GM12878 (cell line): Measurements from ENCODE around the gene OXER1. TPM values are rescaled to one million over a fixed set of nuclear protein-coding genes. Genes with fewer than 3 reads are reported as not detected.

Experiments used
- ATAC-seq: fragments of 200-7000 bp; cut with Tn5 transposase; 3 replicates; pipeline ENCODE4 v1.9.1; 2020; ENCODE audit warnings: mild to moderate bottlenecking, moderate library complexity
- BruUV-seq: library from RNA; stranded (reverse); fragments of 400-500 nt; replicated peaks from 2 replicates; lab custom pipeline; 2021; lab: Mats Ljungman, UMichigan
- CTCF ChIA-PET: fragments of 300-600 bp; sonication (Branson Sonifier 250); formaldehyde crosslinking; extraction: SDS; loops from one replicate; lab custom pipeline; 2021; ENCODE audit warnings: inconsistent platforms; lab: Yijun Ruan, JAX
- POLR2A ChIA-PET: fragments of 350-600 bp; formaldehyde crosslinking; extraction: SDS; loops from one replicate; lab custom pipeline; 2021; ENCODE audit warnings: inconsistent platforms; lab: Charles Lee
- RAD21 ChIA-PET: fragments of 300-600 bp; sonication (Branson Sonifier 250); formaldehyde crosslinking; loops from one replicate; lab custom pipeline; 2023; ENCODE audit warnings: antibody characterized with exemption; ENCODE audit not compliant: unreplicated experiment; lab: Charles Lee
- SMC1A ChIA-PET: fragments of 300-600 bp; sonication (Branson Sonifier 250); formaldehyde crosslinking; loops from one replicate; lab custom pipeline; 2023; ENCODE audit not compliant: unreplicated experiment, uncharacterized antibody; lab: Charles Lee
- DNase-seq: peaks from one replicate; pipeline ENCODE4 v3.0.0-alpha.2; 2011; ENCODE audit warnings: low read depth, low spot score
- FAIRE-seq: peaks from 3 replicates; lab custom pipeline; 2011; peaks lifted over from hg19 to GRCh38; lab: Jason Lieb, UNC
- H2AFZ ChIP-seq: 2 replicates; pipeline ENCODE4 v1.6.0; 2011; ENCODE audit warnings: low read depth, low read length, control low read depth; ENCODE audit not compliant: control insufficient read depth
- H3K27ac ChIP-seq: 2 replicates; pipeline ENCODE4 v1.5.1; 2011; ENCODE audit warnings: control low read depth; ENCODE audit not compliant: control insufficient read depth, insufficient read depth
- H3K27me3 ChIP-seq, 2 experiments: replicated peaks in 1 of 2; 2 replicates each; pipeline versions ENCODE4 v1.6.0 to v1.6.1; 2011; ENCODE audit warnings: low read length in 1 of 2; ENCODE audit not compliant: control insufficient read depth in 2 of 2, insufficient read depth in 2 of 2
- H3K36me3 ChIP-seq, 2 experiments: 2 replicates each; pipeline ENCODE4 v1.5.1; 2011; ENCODE audit warnings: low read length in 1 of 2; ENCODE audit not compliant: control insufficient read depth in 2 of 2, insufficient read depth in 2 of 2
- H3K4me1 ChIP-seq: 2 replicates; pipeline ENCODE4 v1.6.1; 2011; ENCODE audit warnings: mild to moderate bottlenecking, low read length, moderate library complexity, mixed read lengths; ENCODE audit not compliant: control insufficient read depth, insufficient read depth
- H3K4me2 ChIP-seq: 2 replicates; pipeline ENCODE4 v1.6.0; 2011; ENCODE audit warnings: control low read depth; ENCODE audit not compliant: control insufficient read depth, insufficient read depth
- H3K4me3 ChIP-seq: fragments of 200-600 bp; sonication (generic); 2 replicates; pipeline ENCODE4 v1.5.1; 2016
- H3K79me2 ChIP-seq: 2 replicates; pipeline ENCODE4 v1.6.0; 2011; ENCODE audit warnings: low read length; ENCODE audit not compliant: control insufficient read depth, insufficient read depth
- H3K9ac ChIP-seq: 2 replicates; pipeline ENCODE4 v1.8.0; 2011; ENCODE audit warnings: low read length, control low read depth, mixed read lengths; ENCODE audit not compliant: control insufficient read depth, insufficient read depth
- H3K9me3 ChIP-seq: replicated peaks from 3 replicates; pipeline ENCODE4 v1.5.1; 2011; ENCODE audit warnings: mild to moderate bottlenecking, low read length; ENCODE audit not compliant: control insufficient read depth, insufficient read depth
- H4K20me1 ChIP-seq: 2 replicates; pipeline ENCODE4 v1.6.0; 2011; ENCODE audit not compliant: control insufficient read depth, insufficient read depth
- CREB1 ChIP-seq: IDR thresholded peaks from 2 replicates; pipeline ENCODE4 v1.6.1; 2012; ENCODE audit warnings: low read depth, mild to moderate bottlenecking, inconsistent platforms
- HDGF ChIP-seq: fragments of 450-650 bp; IDR thresholded peaks from 2 replicates; pipeline ENCODE4 v1.6.1; 2016; ENCODE audit warnings: antibody characterized with exemption
- NFIC ChIP-seq: IDR thresholded peaks from 2 replicates; pipeline ENCODE4 v1.6.1; 2012; ENCODE audit warnings: low read depth, mild to moderate bottlenecking, inconsistent platforms, low read length, moderate library complexity
- NFYB ChIP-seq: IDR thresholded peaks from 2 replicates; pipeline ENCODE4 v1.6.1; 2011; ENCODE audit warnings: low read depth, mild to moderate bottlenecking, low read length, improper control_type of control experiment, moderate library complexity; ENCODE audit not compliant: insufficient read depth
- POLR2AphosphoS5 ChIP-seq: IDR thresholded peaks from 2 replicates; pipeline ENCODE4 v1.6.1; 2011; ENCODE audit warnings: mild to moderate bottlenecking, low read length, inconsistent platforms
- SIN3A ChIP-seq: IDR thresholded peaks from 2 replicates; pipeline ENCODE4 v1.6.1; 2012; ENCODE audit warnings: low read depth, low read length, improper control_type of control experiment
- SMAD5 ChIP-seq: IDR thresholded peaks from 2 replicates; pipeline ENCODE4 v1.6.1; 2016; ENCODE audit warnings: antibody characterized with exemption, low read depth
- SPI1 ChIP-seq: IDR thresholded peaks from 2 replicates; pipeline ENCODE4 v1.6.1; 2011; ENCODE audit warnings: low read depth, mild to moderate bottlenecking, low read length, moderate library complexity, borderline replicate concordance; ENCODE audit not compliant: insufficient read depth
- YY1 ChIP-seq: IDR thresholded peaks from 2 replicates; pipeline ENCODE4 v1.6.1; 2011; ENCODE audit warnings: low read depth, mild to moderate bottlenecking, low read length
- WGBS: methylation state at CpG from one replicate; pipeline ENCODE4 v1.1.6; 2016; ENCODE audit warnings: low lambda C conversion rate; ENCODE audit not compliant: insufficient replicate concordance, insufficient coverage; ENCODE audit errors: missing lambda C conversion rate; 5-methylcytosine and 5-hydroxymethylcytosine counted together
- in situ Hi-C: fragments of 300-500 bp; cut with MboI; formaldehyde crosslinking; loops from 9 replicates; pipeline ENCODE4 v1.14.3; 2018; ENCODE audit warnings: mixed read lengths
- intact Hi-C: fragments of 100-400 bp; cut with micrococcal nuclease; formaldehyde crosslinking; loops from one replicate; pipeline ENCODE4 v1.14.2; 2022; ENCODE audit not compliant: unreplicated experiment
- polyA plus RNA-seq, 11 experiments: library from polyadenylated mRNA; depleted of rRNA in 4 of 11; unstranded in 6 of 11; stranded (reverse) in 5 of 11; fragments of >200 nt; fragmentation: Nextera tagmentation in 4 of 11; fragmentation: Illumina TruSeq in 1 of 11; extraction: Ambion mirVana in 4 of 11; extraction: Trizol in 1 of 11; gene quantifications; 1 replicate in 1 of 11; 2 replicates in 10 of 11; pipeline versions ENCODE4 v1.2.1 to v1.2.3, GENCODE V29; 2011 to 2016; ENCODE audit warnings: inconsistent platforms in 2 of 11, missing spikeins in 2 of 11, low read depth in 1 of 11
- total RNA-seq, 4 experiments: library from RNA; depleted of rRNA in 3 of 4; stranded (reverse); fragments of >200 nt in 3 of 4; fragmentation: Illumina TruSeq in 1 of 4; extraction: Trizol in 1 of 4; gene quantifications; 2 replicates each; pipeline versions ENCODE4 v1.2.1 to v1.2.3, GENCODE V29; 2013 to 2021
- TF ChIP-seq, protein P1 (sequence below), 3 experiments: IDR thresholded peaks in 2 of 3; conservative IDR thresholded peaks in 1 of 3; 2 replicates each; pipeline ENCODE4 v1.5.1; 2011; ENCODE audit warnings: low read depth in 3 of 3, low read length in 3 of 3, mild to moderate bottlenecking in 3 of 3, control low read depth in 2 of 3, moderate library complexity in 2 of 3, inconsistent platforms in 1 of 3, mixed read lengths in 1 of 3; ENCODE audit not compliant: control insufficient read depth in 2 of 3, insufficient read depth in 1 of 3; ENCODE audit errors: extremely low read depth in 1 of 3
- TF ChIP-seq, protein P2 (sequence below): IDR thresholded peaks from 2 replicates; pipeline ENCODE4 v1.6.1; 2012; ENCODE audit warnings: low read depth, low read length, improper control_type of control experiment
- TF ChIP-seq, protein P3 (sequence below): IDR thresholded peaks from 2 replicates; pipeline ENCODE4 v1.6.1; 2012; ENCODE audit warnings: low read length, inconsistent platforms
- TF ChIP-seq, protein P4 (sequence below): fragments of 450-650 bp; IDR thresholded peaks from 2 replicates; pipeline ENCODE4 v1.6.1; 2017; ENCODE audit warnings: mild to moderate bottlenecking, moderate library complexity

The OXER1 gene
- total and polyA plus RNA-seq, 10 of the 15 experiments (the other 5 are each of a cell fraction or from before 2014, with no cell fraction given), result 0.11 to 8.6 (median 3.3) TPM

DNA sequence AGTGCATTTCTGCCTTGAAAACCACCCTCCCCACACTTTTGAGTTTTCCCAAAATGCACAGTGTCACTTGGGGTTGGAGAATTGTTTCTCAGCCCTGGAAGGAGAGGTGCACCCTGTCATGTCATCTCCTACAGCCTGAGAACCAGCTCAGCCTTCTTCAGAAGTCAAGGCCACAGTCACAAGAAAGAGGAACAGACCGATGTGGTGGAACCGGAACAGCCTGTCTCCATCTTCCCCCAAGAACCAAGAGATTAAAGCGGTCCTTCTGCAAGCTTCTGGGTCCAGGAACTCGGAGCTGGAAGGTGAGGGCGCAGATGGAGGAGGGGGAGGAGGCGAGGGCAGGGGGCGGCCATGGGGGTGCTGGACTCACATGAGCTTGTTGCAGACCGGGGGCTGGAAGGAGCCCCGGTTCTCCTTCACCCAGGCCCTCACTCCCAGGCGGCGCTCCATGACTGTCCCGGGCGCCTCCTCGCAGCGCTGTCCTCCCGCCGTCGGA lies 28.2 kb upstream of the OXER1 start (continued):
- TF ChIP-seq SPI1 (peak; percentile 81), POLR2AphosphoS5 (0 out of 2 replicates have a peak, but pooled peaks have one; percentile 22)

DNA sequence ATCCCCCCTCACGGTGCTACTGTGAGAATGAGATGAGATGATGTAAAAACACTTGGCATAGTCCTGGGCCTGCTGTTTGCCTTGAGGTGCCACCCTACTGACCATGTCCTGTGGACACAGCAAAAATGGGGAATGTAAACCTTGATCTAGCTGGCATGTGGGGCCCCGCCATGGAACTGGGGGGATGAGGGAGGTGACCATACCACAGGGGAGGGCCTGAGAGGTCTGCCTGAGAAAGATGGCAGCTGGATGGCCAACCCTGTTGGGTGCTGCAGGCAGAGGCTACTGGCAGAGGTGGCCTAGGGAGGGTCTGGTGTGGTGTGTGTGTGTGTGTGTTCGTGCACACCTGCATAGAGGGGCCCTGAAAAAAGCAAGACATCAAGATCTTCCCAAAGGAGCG lies 27.7 kb upstream of the OXER1 start:
- Histone ChIP-seq H3K36me3 (no peaks in the 10 kb centered on the region; a peak in 1 of 4 replicates), H3K27ac (peak overlapping the region; percentile 99), H3K79me2 (peaks cover 44% of the 10 kb centered on the region), H3K9me3 (no peaks in the 10 kb centered on the region), H3K9ac (peak overlapping the region; percentile 95), H3K27me3 (no peaks in the 10 kb centered on the region), H3K4me1 (peaks cover 28% of the 10 kb centered on the region), H3K4me2 (peak overlapping the region; percentile 85), H3K4me3 (peak overlapping the region; percentile 82), H4K20me1 (no peaks in the 10 kb centered on the region), H2AFZ (no peak overlapping the region; the same call in 1 of the 2 replicates)
- no peak for FAIRE-seq
- SMC1A ChIA-PET, result interaction anchor here (1.3 to 5.8 kb wide), 3 partner anchors 19 to 69 kb away, joined by 7 to 60 read pairs (median 14); no protein-coding TSS in a partner anchor
- BruUV-seq, result no TSS peak
- intact Hi-C loops, result loop anchor here (2.0 to 10.0 kb wide), 4 partner anchors 37 to 427 kb away; partner anchors contain the start of genes COX7A2L and KCNG3
- WGBS, result 85% methylated on average over 4 of the region's 4 CpGs
- DNase-seq, result no peak
- RAD21 ChIA-PET, result interaction anchor here (0.9 to 5.8 kb wide), 7 partner anchors 16 to 154 kb away, joined by 3 to 96 read pairs (median 4); no protein-coding TSS in a partner anchor
- in situ Hi-C loops, result no loop called here
- POLR2A ChIA-PET, result interaction anchor here (0.8 to 1.7 kb wide), 5 partner anchors 12 to 129 kb away, joined by 3 to 13 read pairs (median 3); no protein-coding TSS in a partner anchor
- CTCF ChIA-PET, result interaction anchor here (0.8 to 5.7 kb wide), 4 partner anchors 20 to 69 kb away, joined by 3 to 69 read pairs (median 4); no protein-coding TSS in a partner anchor
- no peak for ATAC-seq
- no peak for TF ChIP-seq NFIC
- TF ChIP-seq, protein P1, sequence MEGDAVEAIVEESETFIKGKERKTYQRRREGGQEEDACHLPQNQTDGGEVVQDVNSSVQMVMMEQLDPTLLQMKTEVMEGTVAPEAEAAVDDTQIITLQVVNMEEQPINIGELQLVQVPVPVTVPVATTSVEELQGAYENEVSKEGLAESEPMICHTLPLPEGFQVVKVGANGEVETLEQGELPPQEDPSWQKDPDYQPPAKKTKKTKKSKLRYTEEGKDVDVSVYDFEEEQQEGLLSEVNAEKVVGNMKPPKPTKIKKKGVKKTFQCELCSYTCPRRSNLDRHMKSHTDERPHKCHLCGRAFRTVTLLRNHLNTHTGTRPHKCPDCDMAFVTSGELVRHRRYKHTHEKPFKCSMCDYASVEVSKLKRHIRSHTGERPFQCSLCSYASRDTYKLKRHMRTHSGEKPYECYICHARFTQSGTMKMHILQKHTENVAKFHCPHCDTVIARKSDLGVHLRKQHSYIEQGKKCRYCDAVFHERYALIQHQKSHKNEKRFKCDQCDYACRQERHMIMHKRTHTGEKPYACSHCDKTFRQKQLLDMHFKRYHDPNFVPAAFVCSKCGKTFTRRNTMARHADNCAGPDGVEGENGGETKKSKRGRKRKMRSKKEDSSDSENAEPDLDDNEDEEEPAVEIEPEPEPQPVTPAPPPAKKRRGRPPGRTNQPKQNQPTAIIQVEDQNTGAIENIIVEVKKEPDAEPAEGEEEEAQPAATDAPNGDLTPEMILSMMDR (IDR thresholded peaks at IDR 0.05 in 2 of 3, conservative IDR thresholded peaks at IDR 0.05 in 1 of 3; ENCODE audit: control insufficient read depth in 2 of 3, extremely low read depth in 1 of 3, insufficient read depth in 1 of 3, low read depth in 3 of 3, low read length in 3 of 3), result no peak
- TF ChIP-seq NFYB, result no peak
- TF ChIP-seq, protein P2, sequence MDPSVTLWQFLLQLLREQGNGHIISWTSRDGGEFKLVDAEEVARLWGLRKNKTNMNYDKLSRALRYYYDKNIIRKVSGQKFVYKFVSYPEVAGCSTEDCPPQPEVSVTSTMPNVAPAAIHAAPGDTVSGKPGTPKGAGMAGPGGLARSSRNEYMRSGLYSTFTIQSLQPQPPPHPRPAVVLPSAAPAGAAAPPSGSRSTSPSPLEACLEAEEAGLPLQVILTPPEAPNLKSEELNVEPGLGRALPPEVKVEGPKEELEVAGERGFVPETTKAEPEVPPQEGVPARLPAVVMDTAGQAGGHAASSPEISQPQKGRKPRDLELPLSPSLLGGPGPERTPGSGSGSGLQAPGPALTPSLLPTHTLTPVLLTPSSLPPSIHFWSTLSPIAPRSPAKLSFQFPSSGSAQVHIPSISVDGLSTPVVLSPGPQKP, result no peak
- TF ChIP-seq, protein P3, sequence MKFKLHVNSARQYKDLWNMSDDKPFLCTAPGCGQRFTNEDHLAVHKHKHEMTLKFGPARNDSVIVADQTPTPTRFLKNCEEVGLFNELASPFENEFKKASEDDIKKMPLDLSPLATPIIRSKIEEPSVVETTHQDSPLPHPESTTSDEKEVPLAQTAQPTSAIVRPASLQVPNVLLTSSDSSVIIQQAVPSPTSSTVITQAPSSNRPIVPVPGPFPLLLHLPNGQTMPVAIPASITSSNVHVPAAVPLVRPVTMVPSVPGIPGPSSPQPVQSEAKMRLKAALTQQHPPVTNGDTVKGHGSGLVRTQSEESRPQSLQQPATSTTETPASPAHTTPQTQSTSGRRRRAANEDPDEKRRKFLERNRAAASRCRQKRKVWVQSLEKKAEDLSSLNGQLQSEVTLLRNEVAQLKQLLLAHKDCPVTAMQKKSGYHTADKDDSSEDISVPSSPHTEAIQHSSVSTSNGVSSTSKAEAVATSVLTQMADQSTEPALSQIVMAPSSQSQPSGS, result no peak
- no peak for TF ChIP-seq CREB1
- no peak for TF ChIP-seq SIN3A
- TF ChIP-seq, protein P4, sequence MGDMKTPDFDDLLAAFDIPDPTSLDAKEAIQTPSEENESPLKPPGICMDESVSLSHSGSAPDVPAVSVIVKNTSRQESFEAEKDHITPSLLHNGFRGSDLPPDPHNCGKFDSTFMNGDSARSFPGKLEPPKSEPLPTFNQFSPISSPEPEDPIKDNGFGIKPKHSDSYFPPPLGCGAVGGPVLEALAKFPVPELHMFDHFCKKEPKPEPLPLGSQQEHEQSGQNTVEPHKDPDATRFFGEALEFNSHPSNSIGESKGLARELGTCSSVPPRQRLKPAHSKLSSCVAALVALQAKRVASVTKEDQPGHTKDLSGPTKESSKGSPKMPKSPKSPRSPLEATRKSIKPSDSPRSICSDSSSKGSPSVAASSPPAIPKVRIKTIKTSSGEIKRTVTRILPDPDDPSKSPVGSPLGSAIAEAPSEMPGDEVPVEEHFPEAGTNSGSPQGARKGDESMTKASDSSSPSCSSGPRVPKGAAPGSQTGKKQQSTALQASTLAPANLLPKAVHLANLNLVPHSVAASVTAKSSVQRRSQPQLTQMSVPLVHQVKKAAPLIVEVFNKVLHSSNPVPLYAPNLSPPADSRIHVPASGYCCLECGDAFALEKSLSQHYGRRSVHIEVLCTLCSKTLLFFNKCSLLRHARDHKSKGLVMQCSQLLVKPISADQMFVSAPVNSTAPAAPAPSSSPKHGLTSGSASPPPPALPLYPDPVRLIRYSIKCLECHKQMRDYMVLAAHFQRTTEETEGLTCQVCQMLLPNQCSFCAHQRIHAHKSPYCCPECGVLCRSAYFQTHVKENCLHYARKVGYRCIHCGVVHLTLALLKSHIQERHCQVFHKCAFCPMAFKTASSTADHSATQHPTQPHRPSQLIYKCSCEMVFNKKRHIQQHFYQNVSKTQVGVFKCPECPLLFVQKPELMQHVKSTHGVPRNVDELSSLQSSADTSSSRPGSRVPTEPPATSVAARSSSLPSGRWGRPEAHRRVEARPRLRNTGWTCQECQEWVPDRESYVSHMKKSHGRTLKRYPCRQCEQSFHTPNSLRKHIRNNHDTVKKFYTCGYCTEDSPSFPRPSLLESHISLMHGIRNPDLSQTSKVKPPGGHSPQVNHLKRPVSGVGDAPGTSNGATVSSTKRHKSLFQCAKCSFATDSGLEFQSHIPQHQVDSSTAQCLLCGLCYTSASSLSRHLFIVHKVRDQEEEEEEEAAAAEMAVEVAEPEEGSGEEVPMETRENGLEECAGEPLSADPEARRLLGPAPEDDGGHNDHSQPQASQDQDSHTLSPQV, result 0 out of 2 replicates have a peak, but pooled peaks have one; percentile 46
- TF ChIP-seq SMAD5, result no peak
- TF ChIP-seq HDGF, result peak; percentile 53; the same call in 1 of the 2 replicates
- no peak for TF ChIP-seq YY1
